HFF-Myc (cell line): ENCODE data around the gene KCNIP1.
A peak's percentile ranks its signal among the peaks of the same experiment; 100 is the strongest.

ENCODE experiments used
- DNase-seq: peaks from one replicate; pipeline ENCODE4 v3.0.0-alpha.2; 2011; ENCODE audit warnings: low read depth; ENCODE audit errors: extremely low read depth
- H3K4me3 ChIP-seq: replicated peaks from 2 replicates; pipeline ENCODE4 v1.5.1; 2011; ENCODE audit warnings: low read depth, mild to moderate bottlenecking, control low read depth, low read length
- TF ChIP-seq, protein P1 (sequence below): IDR thresholded peaks from 2 replicates; pipeline ENCODE4 v1.5.1; 2012; ENCODE audit warnings: mild to moderate bottlenecking, low read depth, low read length, control low read depth; ENCODE audit errors: missing control alignments

Gene KCNIP1

GRCh38 chr5:170603578-170604565, 100.1 kb downstream of the KCNIP1 start:
- H3K4me3 ChIP-seq, result no peak overlapping the region
- DNase-seq, result no peak
- TF ChIP-seq, protein P1, sequence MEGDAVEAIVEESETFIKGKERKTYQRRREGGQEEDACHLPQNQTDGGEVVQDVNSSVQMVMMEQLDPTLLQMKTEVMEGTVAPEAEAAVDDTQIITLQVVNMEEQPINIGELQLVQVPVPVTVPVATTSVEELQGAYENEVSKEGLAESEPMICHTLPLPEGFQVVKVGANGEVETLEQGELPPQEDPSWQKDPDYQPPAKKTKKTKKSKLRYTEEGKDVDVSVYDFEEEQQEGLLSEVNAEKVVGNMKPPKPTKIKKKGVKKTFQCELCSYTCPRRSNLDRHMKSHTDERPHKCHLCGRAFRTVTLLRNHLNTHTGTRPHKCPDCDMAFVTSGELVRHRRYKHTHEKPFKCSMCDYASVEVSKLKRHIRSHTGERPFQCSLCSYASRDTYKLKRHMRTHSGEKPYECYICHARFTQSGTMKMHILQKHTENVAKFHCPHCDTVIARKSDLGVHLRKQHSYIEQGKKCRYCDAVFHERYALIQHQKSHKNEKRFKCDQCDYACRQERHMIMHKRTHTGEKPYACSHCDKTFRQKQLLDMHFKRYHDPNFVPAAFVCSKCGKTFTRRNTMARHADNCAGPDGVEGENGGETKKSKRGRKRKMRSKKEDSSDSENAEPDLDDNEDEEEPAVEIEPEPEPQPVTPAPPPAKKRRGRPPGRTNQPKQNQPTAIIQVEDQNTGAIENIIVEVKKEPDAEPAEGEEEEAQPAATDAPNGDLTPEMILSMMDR, result peak; percentile 81

- no peak for DNase-seq
- H3K4me3 ChIP-seq, result no peak overlapping the region
- TF ChIP-seq, protein P1, result no peak
Measured at GRCh38 chr5:170606941-170607340, 103.1 kb downstream of the KCNIP1 start.

GRCh38 chr5:170611449-170612090, 107.8 kb downstream of the KCNIP1 start:
- no peak for DNase-seq
- TF ChIP-seq, protein P1, result no peak

DNA sequence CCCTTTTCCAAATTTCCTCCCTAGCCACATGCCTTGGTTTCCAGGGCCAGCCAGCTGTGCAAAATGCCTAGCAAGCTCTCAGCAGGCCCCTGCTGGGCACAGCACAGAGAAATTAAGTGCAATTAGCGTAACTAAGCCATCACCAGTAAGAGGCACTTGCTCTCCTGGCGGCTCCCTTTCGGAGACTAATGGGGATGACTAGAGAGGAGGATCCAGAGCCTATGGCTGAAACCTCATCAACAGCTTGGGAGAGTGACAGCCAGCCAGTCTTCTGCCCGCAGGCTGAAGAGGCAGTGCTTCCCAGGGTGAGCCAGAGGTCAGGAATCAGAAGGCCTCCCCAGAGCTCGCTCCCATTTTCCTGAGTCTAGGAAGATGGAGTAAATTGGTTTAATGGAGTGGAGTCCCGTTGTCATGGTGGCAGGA, 108.4 kb downstream of the KCNIP1 start:
- DNase-seq, result no peak
- TF ChIP-seq, protein P1, result no peak
- no peak overlapping the region for H3K4me3 ChIP-seq

More at GRCh38 chr5:170611449-170612090, 107.8 kb downstream of the KCNIP1 start:
- H3K4me3 ChIP-seq, result no peak overlapping the region

DNA sequence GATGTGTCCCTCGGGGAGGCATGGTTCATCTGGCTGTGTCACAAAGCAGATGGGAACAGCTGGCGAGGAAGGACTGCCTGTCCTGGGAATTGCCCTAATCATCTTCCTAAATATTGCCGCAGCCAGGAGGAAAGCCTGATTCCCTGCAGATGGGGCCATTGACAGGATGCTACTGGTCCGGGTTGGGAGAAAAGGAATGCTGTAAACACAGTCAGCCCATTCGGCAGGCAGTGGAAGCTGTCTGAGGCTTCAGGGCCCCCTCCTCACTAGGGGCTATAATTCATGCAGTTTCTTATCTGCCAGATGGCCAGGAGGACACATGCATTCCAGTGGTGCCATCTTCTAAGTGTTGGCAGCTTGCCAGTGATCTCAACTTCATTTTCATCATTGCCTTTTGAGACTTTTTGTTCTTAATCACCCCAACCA, 110.3 kb downstream of the KCNIP1 start:
- no peak overlapping the region for H3K4me3 ChIP-seq
- no peak for DNase-seq
- TF ChIP-seq, protein P1, result no peak

DNA sequence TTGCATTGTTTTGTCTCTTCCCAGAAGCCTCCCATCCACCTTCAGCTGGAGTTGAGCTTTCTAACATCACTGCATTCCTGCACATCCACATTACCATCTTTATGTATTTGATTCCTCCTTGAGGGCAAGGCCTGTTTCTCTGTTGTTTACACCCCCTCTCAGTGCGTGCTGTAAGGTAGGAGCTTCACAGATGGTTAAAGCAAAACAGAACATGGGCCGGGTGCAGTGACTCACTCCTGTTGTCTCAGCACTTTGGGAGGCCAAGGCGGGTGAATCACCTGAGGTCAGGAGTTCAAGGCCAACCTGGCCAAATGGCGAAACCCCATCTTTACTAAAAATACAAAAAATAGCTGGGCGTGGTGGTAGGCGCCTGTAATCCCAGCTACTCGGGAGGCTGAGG, 110.9 kb downstream of the KCNIP1 start:
- DNase-seq, result no peak
- H3K4me3 ChIP-seq, result no peak overlapping the region
- TF ChIP-seq, protein P1, result no peak
